Ishikawa (cell line): ENCODE measurements around the gene ZNF132.
A peak's percentile ranks its signal among the peaks of the same experiment; 100 is the strongest.

Source experiments
- CEBPB ChIP-seq: IDR thresholded peaks from 2 replicates; pipeline ENCODE4 v1.6.1; 2012
- CREB1 ChIP-seq: IDR thresholded peaks from 2 replicates; pipeline ENCODE4 v1.6.1; 2012; ENCODE audit warnings: low read depth
- EGR1 ChIP-seq: IDR thresholded peaks from 2 replicates; pipeline ENCODE4 v1.6.1; 2012
- EP300 ChIP-seq: IDR thresholded peaks from 2 replicates; pipeline ENCODE4 v1.6.1; 2012; ENCODE audit warnings: borderline replicate concordance
- FOXM1 ChIP-seq: IDR thresholded peaks from 2 replicates; pipeline ENCODE4 v1.6.1; 2012; ENCODE audit warnings: low read depth, borderline replicate concordance
- MAX ChIP-seq: IDR thresholded peaks from 2 replicates; pipeline ENCODE4 v1.6.1; 2012
- NFIC ChIP-seq: IDR thresholded peaks from 2 replicates; pipeline ENCODE4 v1.6.1; 2012
- RAD21 ChIP-seq: IDR thresholded peaks from 2 replicates; pipeline ENCODE4 v1.6.1; 2012; ENCODE audit warnings: low read depth
- REST ChIP-seq: IDR thresholded peaks from 2 replicates; pipeline ENCODE4 v1.6.1; 2012; ENCODE audit warnings: low read depth, mild to moderate bottlenecking
- TAF1 ChIP-seq: IDR thresholded peaks from 2 replicates; pipeline ENCODE4 v1.6.1; 2012; ENCODE audit warnings: low read depth, mild to moderate bottlenecking
- TCF12 ChIP-seq: IDR thresholded peaks from 2 replicates; pipeline ENCODE4 v1.6.1; 2012; ENCODE audit warnings: low read depth
- TEAD4 ChIP-seq: IDR thresholded peaks from 2 replicates; pipeline ENCODE4 v1.6.1; 2012
- USF1 ChIP-seq: IDR thresholded peaks from 2 replicates; pipeline ENCODE4 v1.6.1; 2012
- YY1 ChIP-seq: IDR thresholded peaks from 2 replicates; pipeline ENCODE4 v1.6.1; 2012; ENCODE audit warnings: low read depth
- ZBTB7A ChIP-seq: IDR thresholded peaks from 2 replicates; pipeline ENCODE4 v1.6.1; 2012; ENCODE audit warnings: low read depth

Gene ZNF132

GRCh38 chr19:58469241-58470013, 29.5 kb upstream of the ZNF132 start:
- TF ChIP-seq CREB1 (no peak), ZBTB7A (no peak)

- no peak for TF ChIP-seq EGR1
- no peak for TF ChIP-seq CREB1
- TF ChIP-seq ZBTB7A: no peak
- no peak for TF ChIP-seq YY1
- no peak for TF ChIP-seq USF1
- no peak for TF ChIP-seq REST
- no peak for TF ChIP-seq MAX
- TF ChIP-seq TAF1: no peak
- no peak for TF ChIP-seq CEBPB
- TF ChIP-seq RAD21: no peak
- no peak for TF ChIP-seq TCF12
- TF ChIP-seq NFIC: no peak
- no peak for TF ChIP-seq TEAD4
- no peak for TF ChIP-seq EP300
Measured at GRCh38 chr19:58468216-58468839, 28.4 kb upstream of the ZNF132 start.

GRCh38 chr19:58466760-58467589, 27.0 kb upstream of the ZNF132 start, which contains the start of gene ZNF324:
Gene ZNF324 (plus strand): TSS chr19:58467080. CDS start chr19:58469186, 2,106 bp downstream.
- peak; percentile 73 for TF ChIP-seq TAF1
- no peak for TF ChIP-seq CEBPB
- no peak for TF ChIP-seq REST
- no peak; the same call in 1 of the 2 replicates for TF ChIP-seq EGR1
- no peak for TF ChIP-seq NFIC
- 0 out of 2 replicates have a peak, but pooled peaks have one; percentile 50 for TF ChIP-seq YY1
- TF ChIP-seq MAX: peak; percentile 80
- peak; percentile 63; the same call in 1 of the 2 replicates for TF ChIP-seq TEAD4
- peak; percentile 22; the same call in 1 of the 2 replicates for TF ChIP-seq RAD21
- TF ChIP-seq CREB1: peak; percentile 72
- TF ChIP-seq USF1: peak; percentile 98
- TF ChIP-seq ZBTB7A: peak; percentile 80; the same call in 1 of the 2 replicates
- peak; percentile 27; the same call in 1 of the 2 replicates for TF ChIP-seq TCF12
- TF ChIP-seq FOXM1: no peak
- no peak for TF ChIP-seq EP300

- no peak for TF ChIP-seq MAX
- no peak for TF ChIP-seq CEBPB
- no peak for TF ChIP-seq NFIC
- TF ChIP-seq TCF12: no peak
- TF ChIP-seq ZBTB7A: no peak
- no peak for TF ChIP-seq USF1
- no peak for TF ChIP-seq RAD21
- no peak for TF ChIP-seq TAF1
- TF ChIP-seq YY1: no peak
- no peak for TF ChIP-seq CREB1
- no peak for TF ChIP-seq EP300
- no peak for TF ChIP-seq FOXM1
- no peak for TF ChIP-seq EGR1
Measured at GRCh38 chr19:58466089-58466759, 26.3 kb upstream of the ZNF132 start.
